NCI-H1048 (cell line): Measurements from ENCODE around the gene NUBPL.
"Not testable (repeated sequence)": the region's sequence is repeated elsewhere in the genome, so short reads cannot be mapped to it uniquely, and the experiment has no call there.

Source experiments
- DNase-seq: peaks from one replicate; lab custom pipeline; 2025; lab: John Stamatoyannopoulos, UW

The NUBPL gene

GRCh38 chr14:31879661-31880348 lies 318.6 kb downstream of the NUBPL start:
- no peak for DNase-seq

GRCh38 chr14:31880935-31881334 lies 319.7 kb downstream of the NUBPL start:
- DNase-seq = no peak

- no peak for DNase-seq
Observed at GRCh38 chr14:31881531-31882310, 320.5 kb downstream of the NUBPL start.

GRCh38 chr14:31884238-31884637 lies 323.0 kb downstream of the NUBPL start:
- DNase-seq = no peak

- no peak for DNase-seq
Observed at GRCh38 chr14:31884776-31885379, 323.7 kb downstream of the NUBPL start.

GRCh38 chr14:31886156-31886835 lies 325.1 kb downstream of the NUBPL start:
- no peak for DNase-seq

- DNase-seq = no peak
Observed at GRCh38 chr14:31887929-31888580, 326.9 kb downstream of the NUBPL start.

- DNase-seq = no peak
Observed at GRCh38 chr14:31889297-31889696, 328.1 kb downstream of the NUBPL start.

GRCh38 chr14:31890202-31890601 lies 329.0 kb downstream of the NUBPL start:
- DNase-seq = not testable (repeated sequence)

GRCh38 chr14:31893221-31893757 lies 332.1 kb downstream of the NUBPL start:
- no peak for DNase-seq

- no peak for DNase-seq
Observed at GRCh38 chr14:31894351-31894750, 333.1 kb downstream of the NUBPL start.

GRCh38 chr14:31895206-31895605 lies 334.0 kb downstream of the NUBPL start:
- DNase-seq = no peak

- DNase-seq = no peak
Observed at GRCh38 chr14:31895646-31896045, 334.4 kb downstream of the NUBPL start.

- no peak for DNase-seq
Observed at GRCh38 chr14:31897581-31898186, 336.5 kb downstream of the NUBPL start.

GRCh38 chr14:31898838-31899528 lies 337.8 kb downstream of the NUBPL start:
- no peak for DNase-seq

- DNase-seq = no peak
Observed at GRCh38 chr14:31902002-31902401, 340.8 kb downstream of the NUBPL start.

GRCh38 chr14:31902945-31903646 lies 341.9 kb downstream of the NUBPL start:
- DNase-seq = no peak

GRCh38 chr14:31909977-31910376 lies 348.8 kb downstream of the NUBPL start:
- no peak for DNase-seq
